Measurements from ENCODE around the gene GALNT16.

DNA sequence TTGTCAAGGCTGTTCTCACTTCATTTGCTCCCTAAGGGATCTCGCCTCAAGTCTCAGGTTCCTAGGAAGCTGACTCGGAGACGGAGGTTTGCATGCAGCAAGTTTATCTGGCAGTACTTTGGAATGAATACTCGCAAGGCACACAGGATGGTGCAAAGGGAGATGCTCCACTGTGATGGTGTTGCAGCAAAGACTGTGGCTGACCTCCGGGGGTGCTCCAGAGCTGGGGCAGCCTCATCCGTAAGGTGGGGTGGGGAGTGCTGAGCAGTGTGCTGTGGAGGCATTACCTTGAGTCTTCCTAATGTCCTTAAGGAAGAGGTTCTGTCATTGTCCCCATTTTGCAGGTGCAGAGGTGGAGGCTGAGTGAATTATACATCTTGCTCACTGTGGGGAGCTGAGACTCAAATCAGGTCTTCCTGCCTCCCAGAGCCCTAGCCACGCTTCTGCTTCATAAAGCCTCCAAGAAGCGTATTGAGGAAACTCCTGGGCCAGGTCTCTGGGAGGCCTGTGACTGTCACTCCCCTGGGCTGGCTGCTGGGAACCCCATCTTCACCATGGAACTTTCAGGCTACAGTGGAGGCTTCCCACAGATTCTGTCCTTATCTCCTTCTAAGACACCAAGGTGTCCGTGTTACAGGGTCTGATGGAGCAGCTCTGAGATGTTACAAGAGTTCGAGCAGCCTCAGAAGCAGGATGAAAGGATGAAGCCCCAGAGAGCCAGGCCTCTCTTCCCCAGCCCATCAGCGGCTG is 39.5 kb downstream of the GALNT16 start:
- TF ChIP-seq POLR2AphosphoS5 (IDR thresholded peaks at IDR 0.05; ENCODE audit: borderline replicate concordance, low read depth, low read length), result no peak
- TF ChIP-seq EZH2 (IDR thresholded peaks at IDR 0.05), result no peak
- no peak for TF ChIP-seq FOXP2 (optimal IDR thresholded peaks at IDR 0.05; ENCODE audit: control extremely low read depth, extremely low read length, insufficient read depth)

Measured in SK-N-MC (cell line).